PFSK-1 (cell line): Measurements from ENCODE around the gene XIRP2.
A peak's percentile ranks its signal among the peaks of the same experiment; 100 is the strongest.

Experiments used
- FOXP2 ChIP-seq: optimal IDR thresholded peaks from 2 replicates; pipeline ENCODE3; 2011; ENCODE audit warnings: borderline replicate concordance, control low read depth, inconsistent platforms; ENCODE audit not compliant: insufficient read depth; ENCODE audit errors: extremely low read length, extremely low read depth
- POLR2AphosphoS5 ChIP-seq: IDR thresholded peaks from 2 replicates; pipeline ENCODE4 v1.6.1; 2012; ENCODE audit warnings: low read depth, mild to moderate bottlenecking, control low read depth, low read length, moderate library complexity
- SIN3A ChIP-seq: IDR thresholded peaks from 2 replicates; pipeline ENCODE4 v1.6.1; 2012; ENCODE audit warnings: mild to moderate bottlenecking, low read length, moderate library complexity, borderline replicate concordance; ENCODE audit not compliant: insufficient read depth
- TAF1 ChIP-seq: IDR thresholded peaks from 2 replicates; pipeline ENCODE4 v1.6.1; 2012; ENCODE audit warnings: low read length, control low read depth, borderline replicate concordance; ENCODE audit not compliant: insufficient read depth
- TF ChIP-seq, protein P1 (sequence below), 2 experiments: IDR thresholded peaks; 2 replicates each; pipeline versions ENCODE4 v1.6.1 to v1.8.0; 2011 to 2012; ENCODE audit warnings: low read depth in 2 of 2, low read length in 2 of 2, control low read depth in 1 of 2, inconsistent platforms in 1 of 2, mild to moderate bottlenecking in 1 of 2, moderate library complexity in 1 of 2; ENCODE audit not compliant: insufficient read depth in 1 of 2

Gene XIRP2

GRCh38 chr2:167279810-167280209 is 391.5 kb downstream of the XIRP2 start:
- no peak for TF ChIP-seq POLR2AphosphoS5
- no peak for TF ChIP-seq FOXP2
- TF ChIP-seq TAF1, result no peak
- TF ChIP-seq, protein P1, sequence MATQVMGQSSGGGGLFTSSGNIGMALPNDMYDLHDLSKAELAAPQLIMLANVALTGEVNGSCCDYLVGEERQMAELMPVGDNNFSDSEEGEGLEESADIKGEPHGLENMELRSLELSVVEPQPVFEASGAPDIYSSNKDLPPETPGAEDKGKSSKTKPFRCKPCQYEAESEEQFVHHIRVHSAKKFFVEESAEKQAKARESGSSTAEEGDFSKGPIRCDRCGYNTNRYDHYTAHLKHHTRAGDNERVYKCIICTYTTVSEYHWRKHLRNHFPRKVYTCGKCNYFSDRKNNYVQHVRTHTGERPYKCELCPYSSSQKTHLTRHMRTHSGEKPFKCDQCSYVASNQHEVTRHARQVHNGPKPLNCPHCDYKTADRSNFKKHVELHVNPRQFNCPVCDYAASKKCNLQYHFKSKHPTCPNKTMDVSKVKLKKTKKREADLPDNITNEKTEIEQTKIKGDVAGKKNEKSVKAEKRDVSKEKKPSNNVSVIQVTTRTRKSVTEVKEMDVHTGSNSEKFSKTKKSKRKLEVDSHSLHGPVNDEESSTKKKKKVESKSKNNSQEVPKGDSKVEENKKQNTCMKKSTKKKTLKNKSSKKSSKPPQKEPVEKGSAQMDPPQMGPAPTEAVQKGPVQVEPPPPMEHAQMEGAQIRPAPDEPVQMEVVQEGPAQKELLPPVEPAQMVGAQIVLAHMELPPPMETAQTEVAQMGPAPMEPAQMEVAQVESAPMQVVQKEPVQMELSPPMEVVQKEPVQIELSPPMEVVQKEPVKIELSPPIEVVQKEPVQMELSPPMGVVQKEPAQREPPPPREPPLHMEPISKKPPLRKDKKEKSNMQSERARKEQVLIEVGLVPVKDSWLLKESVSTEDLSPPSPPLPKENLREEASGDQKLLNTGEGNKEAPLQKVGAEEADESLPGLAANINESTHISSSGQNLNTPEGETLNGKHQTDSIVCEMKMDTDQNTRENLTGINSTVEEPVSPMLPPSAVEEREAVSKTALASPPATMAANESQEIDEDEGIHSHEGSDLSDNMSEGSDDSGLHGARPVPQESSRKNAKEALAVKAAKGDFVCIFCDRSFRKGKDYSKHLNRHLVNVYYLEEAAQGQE (IDR thresholded peaks at IDR 0.05; ENCODE audit: insufficient read depth in 1 of 2, low read depth in 2 of 2, low read length in 2 of 2), result no peak
- TF ChIP-seq SIN3A, result no peak

DNA sequence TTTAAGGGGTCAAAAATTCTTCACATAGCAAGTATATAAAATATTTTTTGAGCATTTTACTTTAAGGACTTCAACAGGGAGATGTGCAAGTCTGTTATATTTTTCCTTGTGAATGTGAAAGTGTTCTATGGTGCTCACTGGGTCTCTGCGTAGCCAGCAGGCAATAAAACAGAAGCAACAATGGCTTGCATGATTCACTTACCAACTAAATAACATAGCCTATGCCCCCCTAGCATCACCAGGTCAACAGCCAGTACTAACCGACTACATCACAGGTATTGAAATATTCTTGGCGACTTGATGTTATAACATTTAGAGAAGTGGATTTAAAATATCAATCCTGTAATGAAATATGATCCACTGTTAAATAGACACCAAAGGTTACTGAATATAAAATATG is 398.9 kb downstream of the XIRP2 start:
- no peak for TF ChIP-seq SIN3A
- no peak for TF ChIP-seq FOXP2
- no peak for TF ChIP-seq TAF1
- TF ChIP-seq POLR2AphosphoS5, result no peak
- TF ChIP-seq, protein P1 (IDR thresholded peaks at IDR 0.05; ENCODE audit: insufficient read depth in 1 of 2, low read depth in 2 of 2, low read length in 2 of 2), result no peak

DNA sequence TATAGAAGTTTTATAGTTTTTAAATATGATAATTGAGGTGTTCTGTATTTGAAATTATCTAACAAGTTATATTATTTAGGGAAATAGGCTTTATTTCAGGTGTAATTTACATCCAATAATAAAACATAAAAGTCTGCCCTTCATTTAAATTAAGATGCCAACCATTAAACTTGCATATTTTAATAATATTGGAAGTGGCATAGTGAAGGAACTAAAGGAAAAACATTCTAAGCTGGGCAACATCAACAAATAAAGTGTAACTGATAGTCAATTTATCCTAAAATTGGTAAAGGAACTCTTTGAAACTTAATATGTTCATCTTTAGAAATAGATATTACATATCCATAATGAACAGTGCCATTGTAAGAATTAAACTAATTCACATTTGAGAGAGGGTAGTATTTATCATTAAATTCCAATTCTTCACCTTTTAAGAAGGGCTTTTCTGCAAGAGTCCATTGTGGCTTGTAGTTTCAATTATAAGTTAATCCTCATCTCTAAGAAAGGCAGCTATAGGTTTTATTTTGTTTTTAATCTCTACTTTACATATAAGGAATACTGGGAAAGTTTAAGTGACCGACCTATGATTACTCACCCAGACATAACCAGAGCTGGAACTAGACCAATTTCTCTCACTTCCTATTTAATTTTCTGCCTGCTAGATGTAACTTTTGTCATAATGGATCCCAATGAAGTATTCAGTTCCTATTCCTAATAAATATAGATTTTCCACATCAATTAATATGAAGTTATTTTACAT is 401.6 kb downstream of the XIRP2 start:
- TF ChIP-seq POLR2AphosphoS5 (peak; percentile 65), TAF1 (no peak), SIN3A (no peak)
- TF ChIP-seq, protein P1 (IDR thresholded peaks at IDR 0.05; ENCODE audit: insufficient read depth in 1 of 2, low read depth in 2 of 2, low read length in 2 of 2), result no peak

DNA sequence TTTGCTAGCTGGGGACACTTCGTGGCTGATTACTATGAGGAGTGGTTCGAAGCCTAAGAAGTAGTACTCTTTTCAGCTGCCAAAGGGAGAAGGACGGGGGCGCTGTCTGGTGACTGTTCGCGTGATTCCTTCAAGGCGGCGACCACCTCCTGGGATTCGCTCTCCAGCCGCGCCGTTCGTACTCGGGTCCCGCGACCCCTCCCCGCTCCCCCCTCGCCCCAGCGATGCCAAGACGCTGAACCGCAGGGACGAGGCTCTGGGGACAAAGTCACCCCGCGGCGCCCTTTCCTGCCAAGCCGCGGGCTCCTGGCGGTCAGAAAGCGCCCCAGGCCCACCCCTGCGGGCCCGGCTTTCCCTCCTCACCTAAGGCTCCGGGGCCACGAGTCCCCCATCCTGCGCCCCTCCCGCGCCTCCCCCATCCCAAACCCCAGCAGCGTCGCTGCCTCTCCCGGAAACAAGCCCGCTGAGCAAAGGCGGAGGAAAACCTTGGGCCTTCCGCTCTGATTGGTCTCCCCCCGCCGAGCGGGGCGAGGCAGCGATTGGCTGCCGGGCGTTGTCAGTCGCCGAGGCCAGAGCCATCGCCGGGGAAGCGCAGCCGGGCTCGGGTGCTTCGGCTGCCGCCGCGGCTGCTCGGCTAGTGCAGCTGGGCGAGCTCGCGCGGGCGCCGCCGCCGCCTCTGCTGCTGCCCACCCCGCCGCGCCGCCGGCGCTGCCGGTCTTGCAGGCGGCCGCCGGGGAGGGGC is 404.3 kb downstream of the XIRP2 start, which contains the start of gene B3GALT1:
B3GALT1 (plus strand) TSS at position 572 of the 742 bp plus-strand sequence.
- peak; percentile 73 for TF ChIP-seq POLR2AphosphoS5
- TF ChIP-seq, protein P1 (IDR thresholded peaks at IDR 0.05; ENCODE audit: insufficient read depth in 1 of 2, low read depth in 2 of 2, low read length in 2 of 2), result no peak
- TF ChIP-seq FOXP2, result peak; percentile 58
- TF ChIP-seq TAF1, result no peak
